ENCODE measurements around the gene POMT1.
"Not testable (repeated sequence)": the region's sequence is repeated elsewhere in the genome, so short reads cannot be mapped to it uniquely, and the experiment has no call there.

The POMT1 gene

DNA sequence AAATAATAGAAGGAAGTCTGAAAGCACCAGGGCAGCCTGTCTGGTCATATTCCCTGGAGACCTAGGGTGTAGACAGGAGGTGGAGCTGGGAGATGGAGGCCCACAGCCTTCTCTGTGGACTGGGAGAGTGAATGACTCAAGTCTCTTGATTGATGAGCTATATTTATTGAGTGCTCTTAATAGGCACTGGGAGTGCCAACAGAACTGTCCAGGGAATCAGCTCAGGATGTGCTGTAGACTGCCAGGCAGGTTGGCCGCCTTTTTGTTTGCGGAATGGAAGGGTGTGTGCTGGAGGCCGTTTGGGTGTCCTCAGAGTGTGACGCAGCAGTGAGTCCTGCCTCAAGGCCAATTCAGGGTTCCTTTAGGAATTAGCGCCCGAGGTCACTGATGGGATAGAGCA is 33.4 kb upstream of the POMT1 start:
- TF ChIP-seq PPARA (CRISPR knock-in tag; IDR thresholded peaks at IDR 0.05; ENCODE audit: borderline replicate concordance) (no peak), ARNTL (CRISPR knock-in tag; IDR thresholded peaks at IDR 0.05; ENCODE audit: borderline replicate concordance, low read depth) (no peak), ISL1 (CRISPR knock-in tag; IDR thresholded peaks at IDR 0.05) (no peak), TOX (CRISPR knock-in tag; IDR thresholded peaks at IDR 0.05; ENCODE audit: borderline replicate concordance) (no peak), ZNF565 (CRISPR knock-in tag; conservative IDR thresholded peaks at IDR 0.05; ENCODE audit: low read depth) (no peak), ZNF8 (CRISPR knock-in tag; IDR thresholded peaks at IDR 0.05) (no peak), ZFP30 (CRISPR knock-in tag; IDR thresholded peaks at IDR 0.05) (no peak)
- TF ChIP-seq, protein P1, sequence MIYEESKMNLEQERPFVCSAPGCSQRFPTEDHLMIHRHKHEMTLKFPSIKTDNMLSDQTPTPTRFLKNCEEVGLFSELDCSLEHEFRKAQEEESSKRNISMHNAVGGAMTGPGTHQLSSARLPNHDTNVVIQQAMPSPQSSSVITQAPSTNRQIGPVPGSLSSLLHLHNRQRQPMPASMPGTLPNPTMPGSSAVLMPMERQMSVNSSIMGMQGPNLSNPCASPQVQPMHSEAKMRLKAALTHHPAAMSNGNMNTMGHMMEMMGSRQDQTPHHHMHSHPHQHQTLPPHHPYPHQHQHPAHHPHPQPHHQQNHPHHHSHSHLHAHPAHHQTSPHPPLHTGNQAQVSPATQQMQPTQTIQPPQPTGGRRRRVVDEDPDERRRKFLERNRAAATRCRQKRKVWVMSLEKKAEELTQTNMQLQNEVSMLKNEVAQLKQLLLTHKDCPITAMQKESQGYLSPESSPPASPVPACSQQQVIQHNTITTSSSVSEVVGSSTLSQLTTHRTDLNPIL (CRISPR knock-in tag; IDR thresholded peaks at IDR 0.05; ENCODE audit: low read depth) = no peak
- TF ChIP-seq, protein P2, sequence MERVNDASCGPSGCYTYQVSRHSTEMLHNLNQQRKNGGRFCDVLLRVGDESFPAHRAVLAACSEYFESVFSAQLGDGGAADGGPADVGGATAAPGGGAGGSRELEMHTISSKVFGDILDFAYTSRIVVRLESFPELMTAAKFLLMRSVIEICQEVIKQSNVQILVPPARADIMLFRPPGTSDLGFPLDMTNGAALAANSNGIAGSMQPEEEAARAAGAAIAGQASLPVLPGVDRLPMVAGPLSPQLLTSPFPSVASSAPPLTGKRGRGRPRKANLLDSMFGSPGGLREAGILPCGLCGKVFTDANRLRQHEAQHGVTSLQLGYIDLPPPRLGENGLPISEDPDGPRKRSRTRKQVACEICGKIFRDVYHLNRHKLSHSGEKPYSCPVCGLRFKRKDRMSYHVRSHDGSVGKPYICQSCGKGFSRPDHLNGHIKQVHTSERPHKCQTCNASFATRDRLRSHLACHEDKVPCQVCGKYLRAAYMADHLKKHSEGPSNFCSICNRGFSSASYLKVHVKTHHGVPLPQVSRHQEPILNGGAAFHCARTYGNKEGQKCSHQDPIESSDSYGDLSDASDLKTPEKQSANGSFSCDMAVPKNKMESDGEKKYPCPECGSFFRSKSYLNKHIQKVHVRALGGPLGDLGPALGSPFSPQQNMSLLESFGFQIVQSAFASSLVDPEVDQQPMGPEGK (CRISPR knock-in tag; IDR thresholded peaks at IDR 0.05; ENCODE audit: borderline replicate concordance) = no peak
- ATAC-seq = no peak

DNA sequence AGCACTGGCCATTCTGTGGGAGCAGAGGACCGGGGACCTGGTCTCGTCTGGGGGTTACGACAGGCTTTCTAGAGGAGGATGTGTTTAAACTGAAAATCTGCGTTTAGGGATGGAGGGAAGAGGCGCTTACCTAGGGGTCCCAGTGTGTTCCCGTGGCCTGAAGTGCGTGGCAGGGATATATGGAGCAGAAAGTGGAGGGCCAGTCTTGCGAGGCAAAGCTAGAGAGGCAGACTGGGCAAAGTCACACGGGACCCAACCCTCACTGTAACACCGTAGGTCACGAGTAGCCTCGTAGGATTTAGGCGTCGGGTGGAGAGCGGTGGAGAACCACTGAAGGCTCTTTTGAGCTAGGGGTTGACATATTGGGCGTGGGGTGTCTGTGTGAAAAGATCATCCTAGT is 32.8 kb upstream of the POMT1 start:
- ATAC-seq = no peak
- TF ChIP-seq ISL1 (CRISPR knock-in tag; IDR thresholded peaks at IDR 0.05) (no peak), ZC3H10 (CRISPR knock-in tag; IDR thresholded peaks at IDR 0.05) (no peak), ZFP30 (CRISPR knock-in tag; IDR thresholded peaks at IDR 0.05) (no peak), ZNF70 (CRISPR knock-in tag; IDR thresholded peaks at IDR 0.05) (no peak), ZNF565 (CRISPR knock-in tag; conservative IDR thresholded peaks at IDR 0.05; ENCODE audit: low read depth) (no peak), ESRRG (CRISPR knock-in tag; IDR thresholded peaks at IDR 0.05) (no peak)
- TF ChIP-seq, protein P3, sequence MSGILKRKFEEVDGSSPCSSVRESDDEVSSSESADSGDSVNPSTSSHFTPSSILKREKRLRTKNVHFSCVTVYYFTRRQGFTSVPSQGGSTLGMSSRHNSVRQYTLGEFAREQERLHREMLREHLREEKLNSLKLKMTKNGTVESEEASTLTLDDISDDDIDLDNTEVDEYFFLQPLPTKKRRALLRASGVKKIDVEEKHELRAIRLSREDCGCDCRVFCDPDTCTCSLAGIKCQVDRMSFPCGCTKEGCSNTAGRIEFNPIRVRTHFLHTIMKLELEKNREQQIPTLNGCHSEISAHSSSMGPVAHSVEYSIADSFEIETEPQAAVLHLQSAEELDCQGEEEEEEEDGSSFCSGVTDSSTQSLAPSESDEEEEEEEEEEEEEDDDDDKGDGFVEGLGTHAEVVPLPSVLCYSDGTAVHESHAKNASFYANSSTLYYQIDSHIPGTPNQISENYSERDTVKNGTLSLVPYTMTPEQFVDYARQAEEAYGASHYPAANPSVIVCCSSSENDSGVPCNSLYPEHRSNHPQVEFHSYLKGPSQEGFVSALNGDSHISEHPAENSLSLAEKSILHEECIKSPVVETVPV (CRISPR knock-in tag; IDR thresholded peaks at IDR 0.05) = no peak
- TF ChIP-seq, protein P1 (CRISPR knock-in tag; IDR thresholded peaks at IDR 0.05; ENCODE audit: low read depth) = no peak

DNA sequence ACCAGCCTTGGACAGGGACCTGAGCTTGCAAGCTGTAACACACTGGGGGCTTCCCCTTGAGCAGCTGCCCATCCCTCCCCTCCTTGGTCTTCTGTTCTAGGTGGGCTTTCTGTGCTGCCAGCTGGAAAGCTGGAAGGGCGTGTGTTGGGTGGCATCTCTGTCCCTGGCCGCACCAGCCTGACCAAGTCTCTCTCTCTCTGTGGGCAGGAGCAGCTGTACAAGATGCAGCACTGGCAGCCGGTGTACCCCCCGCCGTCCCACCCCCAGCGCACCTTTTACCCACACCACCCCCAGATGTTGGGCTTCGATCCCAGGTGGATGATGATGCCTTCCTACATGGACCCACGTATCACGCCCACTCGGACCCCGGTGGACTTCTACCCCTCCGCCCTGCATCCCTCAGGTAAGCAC is 32.1 kb upstream of the POMT1 start:
- TF ChIP-seq SNAI2 (CRISPR knock-in tag; IDR thresholded peaks at IDR 0.05) = no peak
- TF ChIP-seq TOX (CRISPR knock-in tag; IDR thresholded peaks at IDR 0.05; ENCODE audit: borderline replicate concordance) = no peak
- no peak for TF ChIP-seq ISL1 (CRISPR knock-in tag; IDR thresholded peaks at IDR 0.05)
- TF ChIP-seq ESRRG (CRISPR knock-in tag; IDR thresholded peaks at IDR 0.05) = no peak
- no peak for TF ChIP-seq TCF4 (CRISPR knock-in tag; IDR thresholded peaks at IDR 0.05; ENCODE audit: borderline replicate concordance)
- no peak for TF ChIP-seq ARNTL (CRISPR knock-in tag; IDR thresholded peaks at IDR 0.05; ENCODE audit: borderline replicate concordance, low read depth)
- TF ChIP-seq ZFP3 (CRISPR knock-in tag; IDR thresholded peaks at IDR 0.05) = no peak
- TF ChIP-seq, protein P2 (CRISPR knock-in tag; IDR thresholded peaks at IDR 0.05; ENCODE audit: borderline replicate concordance) = no peak
- TF ChIP-seq PPARA (CRISPR knock-in tag; IDR thresholded peaks at IDR 0.05; ENCODE audit: borderline replicate concordance) = no peak
- ATAC-seq = no peak

DNA sequence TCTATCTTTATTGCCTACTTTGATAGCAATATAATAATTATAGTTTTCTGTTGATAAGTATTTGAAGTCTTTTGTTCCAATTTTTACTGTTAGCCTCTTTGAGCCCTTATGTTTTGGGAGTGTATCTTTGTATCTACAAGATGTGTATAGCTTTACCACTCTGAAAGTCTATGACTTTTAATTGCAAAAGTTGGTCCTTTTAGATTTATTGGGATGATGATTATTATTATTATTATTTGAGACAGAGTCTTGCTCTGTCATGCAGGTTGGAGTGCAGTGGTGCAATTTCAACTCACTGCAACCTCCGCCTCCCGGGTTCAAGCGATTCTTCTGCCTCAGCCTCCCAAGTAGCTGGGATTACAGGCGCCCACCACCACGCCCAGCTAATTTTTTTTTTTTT is 30.6 kb upstream of the POMT1 start:
- not testable (repeated sequence) for ATAC-seq

DNA sequence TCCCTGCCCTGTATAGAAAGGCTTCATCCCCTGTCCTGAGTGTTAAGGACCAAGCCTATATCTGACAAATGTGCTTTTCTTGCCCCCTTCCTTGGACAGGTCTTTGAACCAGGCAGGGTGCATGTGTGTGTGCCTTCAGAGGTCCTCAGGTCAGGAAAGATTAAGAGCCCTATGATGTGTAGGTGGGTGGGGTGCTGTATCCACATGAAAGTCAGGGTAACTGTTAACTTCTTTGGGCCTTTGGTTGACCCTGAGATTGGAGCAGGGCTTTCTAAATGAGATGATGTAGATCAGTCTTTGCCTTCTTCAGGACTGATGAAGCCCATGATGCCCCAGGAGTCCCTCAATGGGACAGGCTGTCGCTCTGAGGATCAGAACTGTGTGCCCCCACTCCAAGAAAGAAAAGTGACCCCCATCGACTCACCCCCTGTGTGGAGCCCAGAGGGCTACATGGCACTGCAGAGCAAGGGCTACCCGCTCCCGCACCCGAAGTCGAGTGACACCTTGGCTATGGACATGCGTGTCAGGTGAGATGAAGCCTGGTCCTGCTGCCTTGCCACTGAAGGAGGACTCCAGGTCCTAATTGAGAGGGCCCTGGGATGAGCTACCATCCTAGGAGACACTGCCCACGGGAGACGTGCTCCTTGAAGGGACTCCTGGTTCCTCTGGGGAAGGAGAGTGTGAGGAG is 29.4 kb upstream of the POMT1 start:
- TF ChIP-seq RARB (CRISPR knock-in tag; IDR thresholded peaks at IDR 0.05) (no peak), ZNF8 (CRISPR knock-in tag; IDR thresholded peaks at IDR 0.05) (no peak), ZNF565 (CRISPR knock-in tag; conservative IDR thresholded peaks at IDR 0.05; ENCODE audit: low read depth) (no peak), OSR1 (CRISPR knock-in tag; IDR thresholded peaks at IDR 0.05) (no peak), ZFP3 (CRISPR knock-in tag; IDR thresholded peaks at IDR 0.05) (no peak), BACH2 (CRISPR knock-in tag; IDR thresholded peaks at IDR 0.05; ENCODE audit: borderline replicate concordance) (no peak), PPARA (CRISPR knock-in tag; IDR thresholded peaks at IDR 0.05; ENCODE audit: borderline replicate concordance) (no peak), ISL1 (CRISPR knock-in tag; IDR thresholded peaks at IDR 0.05) (no peak), TCF4 (CRISPR knock-in tag; IDR thresholded peaks at IDR 0.05; ENCODE audit: borderline replicate concordance) (no peak), CSDC2 (CRISPR knock-in tag; IDR thresholded peaks at IDR 0.05) (no peak), ZC3H10 (CRISPR knock-in tag; IDR thresholded peaks at IDR 0.05) (no peak), SNAI2 (CRISPR knock-in tag; IDR thresholded peaks at IDR 0.05) (no peak), ARNTL (CRISPR knock-in tag; IDR thresholded peaks at IDR 0.05; ENCODE audit: borderline replicate concordance, low read depth) (no peak)
- TF ChIP-seq, protein P4, sequence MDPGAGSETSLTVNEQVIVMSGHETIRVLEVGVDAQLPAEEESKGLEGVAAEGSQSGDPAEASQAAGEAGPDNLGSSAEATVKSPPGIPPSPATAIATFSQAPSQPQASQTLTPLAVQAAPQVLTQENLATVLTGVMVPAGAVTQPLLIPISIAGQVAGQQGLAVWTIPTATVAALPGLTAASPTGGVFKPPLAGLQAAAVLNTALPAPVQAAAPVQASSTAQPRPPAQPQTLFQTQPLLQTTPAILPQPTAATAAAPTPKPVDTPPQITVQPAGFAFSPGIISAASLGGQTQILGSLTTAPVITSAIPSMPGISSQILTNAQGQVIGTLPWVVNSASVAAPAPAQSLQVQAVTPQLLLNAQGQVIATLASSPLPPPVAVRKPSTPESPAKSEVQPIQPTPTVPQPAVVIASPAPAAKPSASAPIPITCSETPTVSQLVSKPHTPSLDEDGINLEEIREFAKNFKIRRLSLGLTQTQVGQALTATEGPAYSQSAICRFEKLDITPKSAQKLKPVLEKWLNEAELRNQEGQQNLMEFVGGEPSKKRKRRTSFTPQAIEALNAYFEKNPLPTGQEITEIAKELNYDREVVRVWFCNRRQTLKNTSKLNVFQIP (CRISPR knock-in tag; IDR thresholded peaks at IDR 0.05; ENCODE audit: borderline replicate concordance, low read depth) = no peak
- ATAC-seq = no peak
